HEK293 (cell line): ENCODE data around the gene ENHO.

Experiments used
- CTCF ChIA-PET: fragments of 350-600 bp; formaldehyde crosslinking; extraction: SDS; loops from one replicate; lab custom pipeline; 2021; ENCODE audit warnings: antibody characterized with exemption; lab: Yijun Ruan, JAX
- POLR2A ChIA-PET: fragments of 300-600 bp; formaldehyde crosslinking; extraction: SDS; loops from one replicate; lab custom pipeline; 2020; ENCODE audit warnings: antibody characterized with exemption, inconsistent platforms; lab: Yijun Ruan, JAX
- H3K27ac ChIP-seq: fragments of 200-500 bp; sonication (Bioruptor generic); 2 replicates; pipeline ENCODE4 v1.5.1; 2014; ENCODE audit warnings: low read depth, low read length, control low read depth, inconsistent platforms; ENCODE audit errors: extremely low read depth
- H3K36me3 ChIP-seq, 2 experiments: fragments of 200-500 bp in 1 of 2; sonication (Bioruptor generic) in 1 of 2; 1 replicate in 1 of 2; 2 replicates in 1 of 2; pipeline ENCODE4 v1.5.1; 2014 to 2017; ENCODE audit warnings: inconsistent platforms in 2 of 2, low read length in 2 of 2; ENCODE audit not compliant: control insufficient read depth in 2 of 2, insufficient read depth in 1 of 2
- H3K4me1 ChIP-seq: fragments of 200-500 bp; sonication (Bioruptor generic); 2 replicates; pipeline ENCODE4 v1.5.1; 2014; ENCODE audit warnings: mild to moderate bottlenecking, low read length, inconsistent platforms; ENCODE audit not compliant: control insufficient read depth, insufficient read depth
- H3K4me3 ChIP-seq: 2 replicates; pipeline ENCODE4 v1.5.1; 2011; ENCODE audit warnings: low read depth, mild to moderate bottlenecking, control low read depth, low read length, moderate library complexity
- H3K9me3 ChIP-seq: fragments of 200-500 bp; sonication (Bioruptor generic); 2 replicates; pipeline ENCODE4 v1.5.1; 2014; ENCODE audit warnings: low read depth, low read length, inconsistent platforms; ENCODE audit not compliant: control insufficient read depth, insufficient read depth
- REPIN1 ChIP-seq: fragments of 450-650 bp; formaldehyde crosslinking; IDR thresholded peaks from 2 replicates; pipeline ENCODE4 v1.5.1; 2017; ENCODE audit warnings: missing biosample characterization, missing genetic modification characterization, low read depth
- SP7 ChIP-seq: fragments of 450-650 bp; formaldehyde crosslinking; IDR thresholded peaks from 2 replicates; pipeline ENCODE4 v1.5.1; 2016; ENCODE audit warnings: missing biosample characterization, missing genetic modification characterization
- ZBTB21 ChIP-seq: fragments of 450-650 bp; formaldehyde crosslinking; IDR thresholded peaks from 2 replicates; pipeline ENCODE4 v1.5.1; 2017; ENCODE audit warnings: missing biosample characterization, missing genetic modification characterization
- ZBTB7A ChIP-seq: fragments of 450-650 bp; formaldehyde crosslinking; IDR thresholded peaks from 2 replicates; pipeline ENCODE4 v1.5.1; 2016; ENCODE audit warnings: low read depth, missing biosample characterization, missing genetic modification characterization
- ZNF121 ChIP-seq: fragments of 450-650 bp; formaldehyde crosslinking; IDR thresholded peaks from 2 replicates; pipeline ENCODE4 v1.5.1; 2016; ENCODE audit warnings: missing biosample characterization, missing genetic modification characterization
- ZNF132 ChIP-seq: fragments of 450-650 bp; formaldehyde crosslinking; IDR thresholded peaks from 2 replicates; pipeline ENCODE4 v1.5.1; 2017; ENCODE audit warnings: missing biosample characterization, missing genetic modification characterization, borderline replicate concordance
- ZNF175 ChIP-seq: fragments of 450-650 bp; formaldehyde crosslinking; IDR thresholded peaks from 2 replicates; pipeline ENCODE4 v1.5.1; 2016; ENCODE audit warnings: missing biosample characterization, missing genetic modification characterization
- ZNF184 ChIP-seq: fragments of 450-650 bp; IDR thresholded peaks from 2 replicates; pipeline ENCODE4 v1.5.1; 2018; ENCODE audit warnings: missing biosample characterization, mild to moderate bottlenecking, missing genetic modification characterization
- ZNF19 ChIP-seq: fragments of 450-650 bp; formaldehyde crosslinking; IDR thresholded peaks from 2 replicates; pipeline ENCODE4; 2016; ENCODE audit warnings: missing biosample characterization, missing genetic modification characterization, low read depth
- ZNF404 ChIP-seq: fragments of 450-650 bp; formaldehyde crosslinking; IDR thresholded peaks from 2 replicates; pipeline ENCODE4 v1.5.1; 2017; ENCODE audit warnings: missing biosample characterization, missing genetic modification characterization
- ZNF529 ChIP-seq: fragments of 450-650 bp; formaldehyde crosslinking; IDR thresholded peaks from 2 replicates; pipeline ENCODE4 v1.5.1; 2017; ENCODE audit warnings: missing genetic modification characterization, missing biosample characterization; ENCODE audit not compliant: insufficient replicate concordance
- ZNF626 ChIP-seq: fragments of 450-650 bp; sonication (Bioruptor Pico); formaldehyde crosslinking; IDR thresholded peaks from 2 replicates; pipeline ENCODE4 v1.5.1; 2018; ENCODE audit warnings: missing biosample characterization, missing genetic modification characterization, inconsistent platforms
- ZNF777 ChIP-seq: fragments of 450-650 bp; formaldehyde crosslinking; IDR thresholded peaks from 2 replicates; pipeline ENCODE4 v1.5.1; 2017; ENCODE audit warnings: missing biosample characterization, missing genetic modification characterization, borderline replicate concordance
- TF ChIP-seq, protein P1 (sequence below): fragments of 450-650 bp; formaldehyde crosslinking; IDR thresholded peaks from 2 replicates; pipeline ENCODE4 v1.5.1; 2017; ENCODE audit warnings: missing biosample characterization, missing genetic modification characterization
- TF ChIP-seq, protein P2 (sequence below): fragments of 450-650 bp; formaldehyde crosslinking; IDR thresholded peaks from 2 replicates; pipeline ENCODE4 v1.5.1; 2017; ENCODE audit warnings: missing biosample characterization, missing genetic modification characterization
- TF ChIP-seq, protein P3 (sequence below): fragments of 450-650 bp; formaldehyde crosslinking; conservative IDR thresholded peaks from 2 replicates; pipeline ENCODE4 v1.5.1; 2016; ENCODE audit warnings: low read depth, missing biosample characterization, missing genetic modification characterization

ENHO gene

DNA sequence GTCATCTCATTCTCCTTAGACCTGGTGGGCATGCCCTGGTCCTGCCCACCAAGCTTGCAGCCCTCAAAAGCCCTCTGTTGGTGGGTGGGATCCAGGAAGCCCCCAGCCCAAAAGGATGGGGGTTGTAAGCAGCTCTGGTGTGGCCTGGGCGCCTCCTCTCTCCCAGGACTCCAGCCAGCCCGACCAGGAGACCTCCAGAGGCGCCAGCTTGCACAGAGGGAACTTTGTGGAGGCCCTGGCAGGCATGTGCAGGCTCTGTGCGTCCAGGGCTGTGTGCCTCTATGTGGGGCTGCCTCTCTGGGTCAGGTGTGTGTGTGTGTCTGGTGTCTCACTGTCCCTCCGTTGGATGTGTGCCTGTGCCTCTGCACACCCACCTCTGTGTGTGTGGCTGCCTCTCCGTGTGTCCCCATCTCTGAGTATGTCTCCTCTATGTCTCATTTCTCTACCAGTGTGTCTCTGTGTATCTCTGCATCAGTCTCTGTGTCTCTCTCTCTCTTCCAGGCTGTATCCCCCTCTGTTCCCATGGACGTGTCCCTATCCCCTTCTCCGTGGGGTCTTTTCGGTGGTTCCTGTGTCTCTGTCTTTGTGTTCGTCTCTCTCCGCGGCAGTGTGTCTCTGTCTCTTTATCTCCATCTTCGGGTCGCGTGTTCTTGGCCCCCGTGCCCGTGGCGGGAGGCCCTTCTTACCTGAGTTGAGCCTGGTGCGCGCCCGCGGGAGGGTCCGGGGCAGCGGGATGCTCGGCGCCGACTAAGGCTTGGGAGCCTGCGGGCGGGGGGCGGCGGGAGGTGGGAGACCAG, 501 bp downstream of the ENHO start (continued):
- TF ChIP-seq, protein P1, sequence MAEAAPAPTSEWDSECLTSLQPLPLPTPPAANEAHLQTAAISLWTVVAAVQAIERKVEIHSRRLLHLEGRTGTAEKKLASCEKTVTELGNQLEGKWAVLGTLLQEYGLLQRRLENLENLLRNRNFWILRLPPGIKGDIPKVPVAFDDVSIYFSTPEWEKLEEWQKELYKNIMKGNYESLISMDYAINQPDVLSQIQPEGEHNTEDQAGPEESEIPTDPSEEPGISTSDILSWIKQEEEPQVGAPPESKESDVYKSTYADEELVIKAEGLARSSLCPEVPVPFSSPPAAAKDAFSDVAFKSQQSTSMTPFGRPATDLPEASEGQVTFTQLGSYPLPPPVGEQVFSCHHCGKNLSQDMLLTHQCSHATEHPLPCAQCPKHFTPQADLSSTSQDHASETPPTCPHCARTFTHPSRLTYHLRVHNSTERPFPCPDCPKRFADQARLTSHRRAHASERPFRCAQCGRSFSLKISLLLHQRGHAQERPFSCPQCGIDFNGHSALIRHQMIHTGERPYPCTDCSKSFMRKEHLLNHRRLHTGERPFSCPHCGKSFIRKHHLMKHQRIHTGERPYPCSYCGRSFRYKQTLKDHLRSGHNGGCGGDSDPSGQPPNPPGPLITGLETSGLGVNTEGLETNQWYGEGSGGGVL (tag by site-specific recombination): peak; percentile 57

DNA sequence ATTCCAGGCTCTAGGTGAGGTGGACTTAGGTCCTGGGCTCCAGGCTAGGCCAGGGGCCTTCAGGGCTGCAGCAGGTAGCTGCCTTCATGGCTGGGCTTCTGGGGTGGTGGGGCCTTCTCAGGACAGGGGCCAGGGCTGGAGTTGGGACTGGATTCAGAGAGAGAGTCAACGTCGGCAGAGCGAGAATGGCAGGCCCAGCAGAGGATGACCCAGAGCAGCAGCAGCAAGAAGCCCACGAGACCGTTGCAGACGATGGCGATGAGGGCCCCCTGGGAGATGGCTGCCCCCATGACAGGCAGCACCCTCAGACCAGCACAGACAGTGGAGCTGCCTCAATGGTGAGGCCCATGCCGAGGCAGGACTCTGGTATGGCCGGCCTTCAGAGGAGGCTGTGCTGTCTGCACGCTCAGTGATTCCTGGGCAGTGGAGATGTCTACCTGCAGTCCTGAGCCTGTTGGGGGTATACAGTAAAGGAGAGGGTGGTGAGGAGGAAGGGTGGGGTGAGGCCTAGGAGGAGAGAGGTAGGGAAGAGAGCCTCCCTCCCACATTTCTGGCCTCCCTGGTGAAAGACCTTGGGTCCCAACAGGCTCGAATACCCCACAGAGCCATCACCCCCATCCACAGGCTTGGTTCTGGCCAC, 1.3 kb downstream of the ENHO start:
- H3K27ac ChIP-seq: no peak overlapping the region
- H3K9me3 ChIP-seq: no peaks in the 10 kb centered on the region
- ChIA-PET POLR2A (no interaction called here), CTCF (interaction anchor here (1.0 to 1.7 kb wide), 3 partner anchors 21 to 70 kb away, joined by 4 to 5 read pairs (median 4); no protein-coding TSS in a partner anchor)
- no peaks in the 10 kb centered on the region for H3K4me1 ChIP-seq
- no peaks in the 10 kb centered on the region for H3K36me3 ChIP-seq
- TF ChIP-seq SP7 (tag by site-specific recombination) (no peak), ZNF121 (no peak), ZNF777 (tag by site-specific recombination) (no peak)
- no peak overlapping the region for H3K4me3 ChIP-seq

DNA sequence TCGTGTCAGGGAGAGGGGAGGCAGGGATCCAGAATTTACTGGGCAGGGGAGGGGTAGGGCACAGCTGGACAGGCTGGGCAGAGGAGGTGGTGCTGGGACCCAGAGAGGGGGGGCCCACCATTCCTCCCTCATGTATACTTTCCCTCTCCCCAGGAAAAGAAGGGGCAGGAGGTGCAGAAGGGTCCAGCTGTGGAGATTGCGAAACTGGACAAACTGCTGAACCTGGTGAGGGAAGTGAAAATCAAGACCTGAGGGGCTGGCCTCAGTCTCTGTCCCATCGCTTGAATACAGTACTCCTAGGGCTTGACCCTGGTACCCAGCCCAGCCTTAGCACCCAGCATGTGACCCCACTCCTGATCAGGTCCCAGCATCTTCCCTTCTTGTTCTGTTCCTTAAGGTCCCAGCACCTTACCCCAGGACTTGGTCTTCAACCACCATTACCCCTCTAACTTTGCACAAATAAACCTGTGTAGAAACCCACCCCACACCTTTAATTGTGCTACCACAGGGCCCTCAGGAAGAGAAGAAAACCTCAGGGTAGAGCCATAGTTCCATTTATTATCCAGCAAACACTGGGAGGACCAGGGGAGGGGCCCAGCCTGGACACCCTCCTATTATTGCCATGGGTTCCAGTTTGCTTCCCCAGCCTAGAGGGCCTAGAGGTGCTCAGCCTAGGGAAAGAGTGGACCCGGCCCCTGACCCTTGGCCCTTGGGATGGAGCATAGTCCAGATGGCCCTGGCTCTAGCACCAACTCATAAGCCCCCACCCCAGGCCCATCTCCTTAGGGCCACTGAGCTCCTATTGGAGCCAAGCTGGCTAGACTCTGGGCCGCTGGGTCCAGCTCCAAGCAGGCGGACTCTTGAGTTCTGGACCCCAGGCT, 2.0 kb downstream of the ENHO start:
- Histone ChIP-seq H3K27ac (no peak overlapping the region), H3K4me3 (no peak overlapping the region), H3K36me3 (no peaks in the 10 kb centered on the region), H3K9me3 (no peaks in the 10 kb centered on the region), H3K4me1 (no peaks in the 10 kb centered on the region)
- CTCF ChIA-PET: interaction anchor here (0.7 to 1.7 kb wide), 7 partner anchors 20 to 71 kb away, joined by 3 to 6 read pairs (median 4); no protein-coding TSS in a partner anchor
- POLR2A ChIA-PET: interaction anchor here (1.1 kb wide), 1 partner anchor 38 kb away, joined by 3 read pairs; no protein-coding TSS in a partner anchor
- TF ChIP-seq ZNF175 (tag by site-specific recombination) (no peak), ZBTB21 (tag by site-specific recombination) (no peak), ZNF626 (tag by site-specific recombination) (no peak), ZNF404 (tag by site-specific recombination) (no peak), ZNF184 (tag by site-specific recombination) (no peak), REPIN1 (tag by site-specific recombination) (no peak), ZBTB7A (no peak), ZNF132 (tag by site-specific recombination) (no peak), ZNF19 (tag by site-specific recombination) (no peak), ZNF529 (no peak)
- TF ChIP-seq, protein P2, sequence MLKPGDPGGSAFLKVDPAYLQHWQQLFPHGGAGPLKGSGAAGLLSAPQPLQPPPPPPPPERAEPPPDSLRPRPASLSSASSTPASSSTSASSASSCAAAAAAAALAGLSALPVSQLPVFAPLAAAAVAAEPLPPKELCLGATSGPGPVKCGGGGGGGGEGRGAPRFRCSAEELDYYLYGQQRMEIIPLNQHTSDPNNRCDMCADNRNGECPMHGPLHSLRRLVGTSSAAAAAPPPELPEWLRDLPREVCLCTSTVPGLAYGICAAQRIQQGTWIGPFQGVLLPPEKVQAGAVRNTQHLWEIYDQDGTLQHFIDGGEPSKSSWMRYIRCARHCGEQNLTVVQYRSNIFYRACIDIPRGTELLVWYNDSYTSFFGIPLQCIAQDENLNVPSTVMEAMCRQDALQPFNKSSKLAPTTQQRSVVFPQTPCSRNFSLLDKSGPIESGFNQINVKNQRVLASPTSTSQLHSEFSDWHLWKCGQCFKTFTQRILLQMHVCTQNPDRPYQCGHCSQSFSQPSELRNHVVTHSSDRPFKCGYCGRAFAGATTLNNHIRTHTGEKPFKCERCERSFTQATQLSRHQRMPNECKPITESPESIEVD (tag by site-specific recombination): no peak
- TF ChIP-seq, protein P1 (tag by site-specific recombination): no peak
- TF ChIP-seq, protein P3, sequence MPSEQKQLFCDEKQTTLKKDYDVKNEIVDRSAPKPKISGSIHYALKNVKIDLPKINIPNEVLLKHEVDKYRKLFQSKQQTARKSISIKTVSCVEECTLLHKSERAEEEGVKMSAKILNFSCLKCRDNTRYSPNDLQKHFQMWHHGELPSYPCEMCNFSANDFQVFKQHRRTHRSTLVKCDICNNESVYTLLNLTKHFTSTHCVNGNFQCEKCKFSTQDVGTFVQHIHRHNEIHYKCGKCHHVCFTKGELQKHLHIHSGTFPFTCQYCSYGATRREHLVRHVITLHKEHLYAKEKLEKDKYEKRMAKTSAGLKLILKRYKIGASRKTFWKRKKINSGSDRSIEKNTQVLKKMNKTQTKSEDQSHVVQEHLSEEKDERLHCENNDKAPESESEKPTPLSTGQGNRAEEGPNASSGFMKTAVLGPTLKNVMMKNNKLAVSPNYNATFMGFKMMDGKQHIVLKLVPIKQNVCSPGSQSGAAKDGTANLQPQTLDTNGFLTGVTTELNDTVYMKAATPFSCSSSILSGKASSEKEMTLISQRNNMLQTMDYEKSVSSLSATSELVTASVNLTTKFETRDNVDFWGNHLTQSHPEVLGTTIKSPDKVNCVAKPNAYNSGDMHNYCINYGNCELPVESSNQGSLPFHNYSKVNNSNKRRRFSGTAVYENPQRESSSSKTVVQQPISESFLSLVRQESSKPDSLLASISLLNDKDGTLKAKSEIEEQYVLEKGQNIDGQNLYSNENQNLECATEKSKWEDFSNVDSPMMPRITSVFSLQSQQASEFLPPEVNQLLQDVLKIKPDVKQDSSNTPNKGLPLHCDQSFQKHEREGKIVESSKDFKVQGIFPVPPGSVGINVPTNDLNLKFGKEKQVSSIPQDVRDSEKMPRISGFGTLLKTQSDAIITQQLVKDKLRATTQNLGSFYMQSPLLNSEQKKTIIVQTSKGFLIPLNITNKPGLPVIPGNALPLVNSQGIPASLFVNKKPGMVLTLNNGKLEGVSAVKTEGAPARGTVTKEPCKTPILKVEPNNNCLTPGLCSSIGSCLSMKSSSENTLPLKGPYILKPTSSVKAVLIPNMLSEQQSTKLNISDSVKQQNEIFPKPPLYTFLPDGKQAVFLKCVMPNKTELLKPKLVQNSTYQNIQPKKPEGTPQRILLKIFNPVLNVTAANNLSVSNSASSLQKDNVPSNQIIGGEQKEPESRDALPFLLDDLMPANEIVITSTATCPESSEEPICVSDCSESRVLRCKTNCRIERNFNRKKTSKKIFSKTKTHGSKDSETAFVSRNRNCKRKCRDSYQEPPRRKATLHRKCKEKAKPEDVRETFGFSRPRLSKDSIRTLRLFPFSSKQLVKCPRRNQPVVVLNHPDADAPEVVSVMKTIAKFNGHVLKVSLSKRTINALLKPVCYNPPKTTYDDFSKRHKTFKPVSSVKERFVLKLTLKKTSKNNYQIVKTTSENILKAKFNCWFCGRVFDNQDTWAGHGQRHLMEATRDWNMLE (tag by site-specific recombination): no peak
